Stimulated activated memory B cell treated with anti-CD40 and anti-IgM and Interleukin-4, amounts not matched to agents 10 μg/mL and 1 μg/mL and 100 μg/mL, for 72 hours (primary cell): ENCODE measurements around the gene SEMA5A.

Experiments
- ATAC-seq: fragments of 150-1000 bp; cut with Tn5 transposase; 2 replicates; pipeline ENCODE4 v1.10.0; 2021
- H3K27ac Mint-ChIP-seq: one replicate; pipeline ENCODE4 v1.8.0; 2022; ENCODE audit warnings: mild to moderate bottlenecking, mixed read lengths
- H3K27me3 Mint-ChIP-seq: one replicate; pipeline ENCODE4 v1.8.0; 2022; ENCODE audit warnings: mixed read lengths
- H3K36me3 Mint-ChIP-seq: one replicate; pipeline ENCODE4 v1.8.0; 2022; ENCODE audit warnings: mixed read lengths
- H3K4me1 Mint-ChIP-seq: one replicate; pipeline ENCODE4 v1.8.0; 2022; ENCODE audit warnings: mixed read lengths
- H3K4me3 Mint-ChIP-seq: one replicate; pipeline ENCODE4 v1.8.0; 2022; ENCODE audit warnings: mild to moderate bottlenecking, moderate library complexity, mixed read lengths
- H3K9me3 Mint-ChIP-seq: one replicate; pipeline ENCODE4 v1.8.0; 2022; ENCODE audit warnings: mixed read lengths

SEMA5A gene

DNA sequence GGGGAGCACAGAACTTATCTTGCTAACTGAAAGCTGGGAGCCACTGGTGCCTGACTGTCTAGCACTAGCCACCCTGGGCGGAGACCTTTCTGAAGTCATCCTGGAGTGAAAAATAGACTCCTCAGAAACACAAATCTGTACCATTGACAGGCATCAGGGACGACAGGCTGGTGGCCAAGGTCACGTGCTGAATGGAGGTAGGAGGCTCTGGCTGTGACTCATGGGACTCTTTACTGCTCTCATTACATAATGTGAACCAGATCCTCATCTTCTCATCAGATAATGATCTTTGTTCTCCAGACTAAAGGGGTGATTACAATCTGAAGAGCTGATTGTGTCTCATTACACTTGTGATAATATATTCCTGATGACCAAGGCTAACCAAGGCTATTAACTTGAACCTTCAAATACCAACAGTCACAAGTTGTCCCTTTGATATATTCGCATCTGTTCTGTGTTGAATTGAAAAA, 91.8 kb downstream of the SEMA5A start:
- Mint-ChIP-seq H3K9me3 (peaks cover 2% of the 10 kb centered on the region), H3K4me3 (no peak overlapping the region), H3K27me3 (no peaks in the 10 kb centered on the region), H3K36me3 (no peaks in the 10 kb centered on the region), H3K4me1 (no peaks in the 10 kb centered on the region), H3K27ac (no peak overlapping the region)
- ATAC-seq = no peak

DNA sequence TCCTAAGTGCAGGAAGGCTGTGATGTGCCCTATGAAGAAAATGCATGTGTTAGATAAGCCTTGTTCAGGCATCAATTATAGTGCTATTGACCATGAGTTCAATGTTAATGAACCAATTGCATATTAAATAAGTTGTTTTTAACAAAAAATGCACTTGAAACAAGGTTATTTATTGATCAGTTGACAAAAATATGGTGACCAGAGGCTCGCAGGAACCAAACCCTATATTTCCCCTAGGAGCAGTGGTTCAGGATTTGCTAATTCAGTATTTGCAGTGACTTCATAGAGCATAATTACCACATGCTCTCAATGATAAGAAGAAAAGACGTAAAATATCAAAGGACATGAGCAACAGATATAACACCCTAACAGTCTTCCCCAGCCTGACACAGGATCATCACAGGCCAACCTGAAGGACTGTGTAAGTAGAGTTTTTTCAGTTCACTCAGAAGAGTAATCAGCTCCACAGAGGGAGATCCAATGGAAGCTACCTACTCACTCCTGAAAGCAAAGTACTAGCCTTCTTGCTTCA, 92.3 kb downstream of the SEMA5A start:
- Mint-ChIP-seq H3K4me3 (no peak overlapping the region), H3K9me3 (peaks cover 5% of the 10 kb centered on the region), H3K27ac (no peak overlapping the region), H3K4me1 (no peaks in the 10 kb centered on the region), H3K36me3 (no peaks in the 10 kb centered on the region), H3K27me3 (no peaks in the 10 kb centered on the region)
- ATAC-seq = no peak

DNA sequence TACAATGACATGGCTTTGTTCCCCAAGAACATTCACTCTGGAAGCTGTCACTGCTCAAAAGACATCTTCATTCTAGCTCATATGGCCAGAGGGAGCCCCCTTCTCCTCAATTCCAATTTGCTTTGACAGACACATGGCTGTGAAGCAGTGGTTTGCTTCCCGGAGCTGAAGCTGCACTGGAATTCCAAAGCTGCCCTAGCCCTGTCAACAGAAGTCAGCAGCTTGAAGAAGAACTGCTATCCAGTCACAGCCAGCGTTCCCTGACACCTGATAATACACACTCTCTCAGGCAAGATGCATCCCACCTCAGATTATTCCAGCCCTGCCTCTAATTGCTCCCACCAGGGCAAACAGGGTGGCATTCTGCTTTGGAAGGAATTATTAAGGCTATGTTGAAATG, 93.7 kb downstream of the SEMA5A start:
- no peak for ATAC-seq
- no peaks in the 10 kb centered on the region for H3K36me3 Mint-ChIP-seq
- peaks cover 8% of the 10 kb centered on the region for H3K9me3 Mint-ChIP-seq
- no peaks in the 10 kb centered on the region for H3K27me3 Mint-ChIP-seq
- no peak overlapping the region for H3K27ac Mint-ChIP-seq
- no peak overlapping the region for H3K4me3 Mint-ChIP-seq
- H3K4me1 Mint-ChIP-seq = no peaks in the 10 kb centered on the region

DNA sequence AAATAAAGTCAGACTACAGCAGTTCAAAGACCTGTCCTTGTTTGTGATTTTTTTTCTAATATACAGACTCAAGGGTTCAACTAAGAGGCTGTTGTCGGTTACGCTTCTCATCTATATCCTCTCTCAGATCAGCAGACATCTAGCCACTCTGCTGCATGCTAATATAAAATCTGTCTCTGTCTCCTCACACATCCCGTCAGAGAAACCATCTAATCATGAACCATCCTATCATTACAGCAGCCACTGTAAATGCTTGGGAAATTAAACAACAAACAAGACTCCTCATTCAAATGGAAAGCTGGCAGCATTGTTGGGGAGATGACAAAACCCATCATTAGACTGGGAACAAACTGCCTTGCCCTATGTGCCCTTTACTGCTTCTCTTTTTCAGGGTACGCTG, 94.8 kb downstream of the SEMA5A start:
- no peaks in the 10 kb centered on the region for H3K27me3 Mint-ChIP-seq
- no peaks in the 10 kb centered on the region for H3K36me3 Mint-ChIP-seq
- H3K4me3 Mint-ChIP-seq = no peak overlapping the region
- H3K27ac Mint-ChIP-seq = no peak overlapping the region
- H3K4me1 Mint-ChIP-seq = no peaks in the 10 kb centered on the region
- no peak for ATAC-seq
- peaks cover 8% of the 10 kb centered on the region for H3K9me3 Mint-ChIP-seq

DNA sequence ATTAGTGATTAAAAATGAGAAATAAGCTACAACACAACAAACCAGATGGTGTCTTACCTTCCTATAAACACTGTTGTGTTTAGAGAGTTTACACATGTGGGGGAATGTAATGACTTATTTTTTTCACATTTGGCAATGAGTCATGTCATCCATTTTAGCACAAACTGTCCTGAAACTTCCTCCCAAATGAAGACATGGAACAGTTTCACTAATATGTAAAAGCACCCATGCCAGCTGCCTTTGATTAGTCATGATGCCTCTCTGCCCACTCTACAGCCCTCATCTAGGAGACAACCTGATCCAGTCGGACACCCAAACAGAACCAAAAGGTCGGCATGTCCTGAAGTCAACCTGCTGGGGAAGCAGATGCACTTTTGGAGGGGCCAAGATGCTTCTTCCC, 98.2 kb downstream of the SEMA5A start:
- H3K36me3 Mint-ChIP-seq = no peaks in the 10 kb centered on the region
- H3K27me3 Mint-ChIP-seq = no peaks in the 10 kb centered on the region
- peaks cover 8% of the 10 kb centered on the region for H3K9me3 Mint-ChIP-seq
- H3K4me3 Mint-ChIP-seq = no peak overlapping the region
- no peaks in the 10 kb centered on the region for H3K4me1 Mint-ChIP-seq
- no peak for ATAC-seq
- H3K27ac Mint-ChIP-seq = no peak overlapping the region

DNA sequence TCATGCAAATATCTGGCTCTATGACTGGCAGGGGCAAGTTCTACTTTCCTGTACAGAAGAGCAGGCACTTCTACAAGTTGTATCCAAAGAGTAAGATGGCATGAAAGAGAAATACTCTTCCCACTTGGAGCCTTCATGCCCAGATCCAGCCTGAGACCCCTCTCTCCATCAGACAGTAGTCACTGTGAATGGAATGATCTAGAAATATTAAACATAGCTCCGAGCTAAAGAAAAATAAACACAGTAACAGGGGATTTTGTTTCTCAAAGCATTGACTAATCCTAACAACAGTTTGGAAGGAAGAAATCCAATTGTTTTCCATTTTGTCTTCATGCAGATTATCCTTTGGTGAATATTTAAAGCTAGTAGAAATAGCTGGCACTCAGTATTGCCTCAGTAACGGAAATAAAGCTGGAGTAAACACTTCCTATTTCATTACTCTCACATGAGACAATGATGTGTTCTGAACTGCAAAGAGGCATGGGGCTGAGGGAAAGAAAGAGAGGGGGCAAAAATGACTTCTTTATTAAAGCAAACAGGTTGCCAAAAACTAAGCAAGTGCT, 100.0 kb downstream of the SEMA5A start:
- Mint-ChIP-seq H3K4me3 (no peak overlapping the region), H3K4me1 (no peaks in the 10 kb centered on the region), H3K9me3 (peaks cover 17% of the 10 kb centered on the region), H3K27me3 (no peaks in the 10 kb centered on the region), H3K27ac (no peak overlapping the region), H3K36me3 (no peaks in the 10 kb centered on the region)
- ATAC-seq = no peak

DNA sequence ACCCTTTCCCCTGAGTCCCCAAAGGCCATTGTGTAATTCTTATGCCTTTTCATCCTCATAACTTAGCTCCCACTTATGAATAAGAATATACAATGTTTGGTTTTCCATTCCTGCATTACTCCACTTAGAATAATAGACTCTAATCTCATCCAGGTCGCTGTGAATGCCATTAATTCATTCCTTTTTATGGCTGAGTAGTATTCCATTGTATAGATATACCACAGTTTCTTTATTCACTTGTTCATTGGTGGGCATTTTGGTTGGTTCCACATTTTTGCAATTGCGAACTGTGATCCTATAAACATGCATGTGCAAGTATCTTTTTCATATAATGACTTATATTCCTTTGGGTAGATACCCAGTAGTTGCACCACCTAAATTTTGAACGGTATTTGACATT, 101.5 kb downstream of the SEMA5A start:
- Mint-ChIP-seq H3K36me3 (no peaks in the 10 kb centered on the region), H3K27me3 (no peaks in the 10 kb centered on the region), H3K4me3 (no peak overlapping the region), H3K9me3 (peaks cover 17% of the 10 kb centered on the region), H3K4me1 (no peaks in the 10 kb centered on the region), H3K27ac (no peak overlapping the region)
- ATAC-seq = no peak

DNA sequence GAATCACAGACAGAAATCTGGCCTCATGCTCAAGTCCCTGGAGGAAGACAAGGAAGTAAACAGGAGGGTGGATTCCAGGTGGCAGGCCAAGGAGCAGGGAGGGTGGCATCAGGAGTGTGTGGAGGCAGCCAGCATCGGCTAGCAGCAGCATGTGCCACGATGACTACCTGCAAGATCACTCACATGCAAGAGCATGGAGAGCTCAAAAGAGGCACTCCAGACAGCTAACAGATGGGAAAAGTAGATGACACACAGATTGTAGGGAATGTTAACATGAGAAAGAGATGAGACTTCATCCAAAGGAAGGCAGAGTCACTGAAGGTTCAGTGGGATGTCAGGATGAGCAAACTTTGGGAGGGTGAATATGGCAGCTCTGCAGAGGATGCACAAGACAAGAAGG, 104.3 kb downstream of the SEMA5A start:
- H3K9me3 Mint-ChIP-seq = peaks cover 9% of the 10 kb centered on the region
- no peaks in the 10 kb centered on the region for H3K4me1 Mint-ChIP-seq
- no peaks in the 10 kb centered on the region for H3K36me3 Mint-ChIP-seq
- H3K4me3 Mint-ChIP-seq = no peak overlapping the region
- H3K27me3 Mint-ChIP-seq = no peaks in the 10 kb centered on the region
- H3K27ac Mint-ChIP-seq = no peak overlapping the region
- ATAC-seq = no peak

DNA sequence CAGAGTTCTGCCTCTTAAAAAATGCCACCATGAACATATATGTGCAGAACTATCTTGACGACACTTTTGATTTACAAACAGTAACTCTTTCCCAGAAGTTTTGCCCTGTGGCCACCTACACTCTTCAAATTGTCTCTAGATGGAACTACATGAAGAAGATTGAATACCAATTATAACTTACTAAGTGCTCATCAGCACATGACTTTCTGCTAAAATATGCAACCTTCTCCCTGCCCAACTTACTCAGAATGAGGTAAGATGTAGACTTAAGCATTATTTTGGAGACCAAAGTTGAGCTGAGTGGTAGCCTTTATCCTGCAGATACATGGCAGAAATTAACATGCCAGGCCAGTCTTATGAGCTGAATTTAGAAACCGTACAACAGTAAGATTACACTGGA, 105.4 kb downstream of the SEMA5A start:
- H3K36me3 Mint-ChIP-seq = no peaks in the 10 kb centered on the region
- H3K27me3 Mint-ChIP-seq = no peaks in the 10 kb centered on the region
- ATAC-seq = no peak
- no peak overlapping the region for H3K27ac Mint-ChIP-seq
- H3K4me1 Mint-ChIP-seq = no peaks in the 10 kb centered on the region
- peaks cover 9% of the 10 kb centered on the region for H3K9me3 Mint-ChIP-seq
- H3K4me3 Mint-ChIP-seq = no peak overlapping the region

DNA sequence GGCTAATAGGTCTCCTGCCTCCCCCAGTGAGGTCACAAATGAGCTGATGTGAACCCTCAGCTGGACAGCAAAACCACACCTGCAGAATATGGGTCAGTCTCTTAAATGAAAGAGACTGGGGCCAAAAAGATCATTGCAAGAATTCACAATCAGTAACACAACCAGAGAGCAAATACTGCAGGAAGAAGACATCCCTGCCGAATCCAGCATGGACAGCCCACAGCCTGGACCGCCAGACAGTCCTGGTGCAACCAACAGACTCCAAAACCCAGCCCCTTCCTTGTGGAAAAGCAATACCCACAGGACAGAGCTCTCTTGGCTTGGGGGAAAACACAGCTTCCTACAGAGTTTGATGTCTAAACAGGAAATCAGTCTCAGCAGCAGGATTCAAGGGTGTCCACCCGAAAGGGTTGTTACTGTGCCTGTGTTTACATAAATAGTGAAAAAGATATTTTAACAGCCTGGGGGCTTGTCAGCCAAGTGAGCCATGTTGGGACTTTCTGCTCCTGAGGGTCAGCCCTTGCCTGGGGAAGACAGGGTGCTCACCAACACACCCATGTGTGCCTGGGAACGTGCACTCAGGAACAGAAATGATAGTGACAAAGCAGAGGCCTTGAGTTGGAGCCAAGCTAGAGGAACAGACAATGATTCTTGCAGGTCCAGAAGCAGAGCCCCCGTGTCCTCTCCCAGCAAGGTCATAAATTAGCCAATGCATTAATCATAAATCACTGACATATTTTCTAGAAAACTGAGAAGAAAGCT, 106.2 kb downstream of the SEMA5A start:
- H3K36me3 Mint-ChIP-seq = no peaks in the 10 kb centered on the region
- H3K27ac Mint-ChIP-seq = no peak overlapping the region
- H3K27me3 Mint-ChIP-seq = no peaks in the 10 kb centered on the region
- H3K4me3 Mint-ChIP-seq = no peak overlapping the region
- ATAC-seq = no peak
- peaks cover 9% of the 10 kb centered on the region for H3K9me3 Mint-ChIP-seq
- no peaks in the 10 kb centered on the region for H3K4me1 Mint-ChIP-seq

DNA sequence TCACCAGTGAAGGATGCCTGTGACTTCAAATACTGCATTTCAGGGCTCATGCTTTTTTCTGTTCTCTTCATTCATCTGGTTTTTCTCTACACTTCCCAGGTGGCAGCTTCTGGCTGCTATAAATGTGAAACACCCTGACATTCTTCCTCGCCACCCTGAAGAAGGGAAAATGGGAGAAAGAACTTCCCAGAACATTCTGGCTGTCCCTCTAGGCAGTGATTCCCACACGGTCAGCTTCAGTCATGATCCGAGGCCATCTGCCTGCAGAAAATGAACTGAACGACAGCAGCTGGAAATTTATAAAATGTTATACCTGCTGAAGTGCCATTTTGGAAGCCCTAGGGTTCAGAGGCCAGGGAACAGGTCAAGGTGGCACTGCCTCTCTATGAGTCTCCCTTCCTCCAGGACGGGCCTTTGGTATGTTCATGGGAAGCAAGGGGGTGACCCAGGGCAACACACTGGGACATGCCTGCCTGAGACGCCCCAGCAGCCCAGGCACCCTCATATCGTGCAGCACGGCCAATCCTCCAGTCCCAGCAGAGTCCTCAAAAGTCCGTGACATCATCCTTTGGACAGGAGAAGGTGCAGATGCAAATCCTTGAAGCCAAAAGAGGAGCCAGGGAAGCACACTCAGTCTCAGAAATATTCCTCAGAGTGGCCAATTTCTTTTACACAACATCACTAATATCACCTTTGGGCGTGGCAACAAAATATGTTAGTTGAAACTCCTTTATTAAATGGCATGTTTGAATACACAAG, 107.1 kb downstream of the SEMA5A start:
- Mint-ChIP-seq H3K27ac (no peak overlapping the region), H3K27me3 (no peaks in the 10 kb centered on the region), H3K4me1 (no peaks in the 10 kb centered on the region), H3K4me3 (no peak overlapping the region), H3K36me3 (no peaks in the 10 kb centered on the region), H3K9me3 (peaks cover 9% of the 10 kb centered on the region)
- ATAC-seq = no peak

DNA sequence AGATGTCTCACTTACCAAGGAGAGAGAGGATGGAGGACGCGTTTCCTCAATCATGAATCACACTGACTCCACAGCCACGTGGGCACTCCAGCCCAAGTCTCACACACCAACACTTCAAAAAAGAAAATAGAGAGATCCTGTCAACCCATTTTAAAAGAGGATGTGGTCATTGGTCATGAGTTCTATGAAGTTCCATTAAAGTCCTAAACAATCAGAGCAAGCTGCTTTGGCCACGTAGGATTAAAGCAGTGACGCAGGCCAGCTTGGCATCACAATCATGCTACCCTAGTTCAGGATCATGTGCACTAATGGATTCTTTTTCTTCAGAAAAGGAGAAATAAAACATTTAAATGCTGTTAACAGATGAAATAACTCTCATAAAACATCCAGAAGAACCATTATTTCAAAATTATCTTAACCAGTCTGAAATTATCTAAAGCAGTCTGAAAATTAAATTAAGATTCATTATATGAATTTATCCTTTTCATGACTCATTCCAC, 108.1 kb downstream of the SEMA5A start:
- ATAC-seq = no peak
- H3K4me1 Mint-ChIP-seq = no peaks in the 10 kb centered on the region
- no peak overlapping the region for H3K27ac Mint-ChIP-seq
- no peak overlapping the region for H3K4me3 Mint-ChIP-seq
- no peaks in the 10 kb centered on the region for H3K36me3 Mint-ChIP-seq
- peaks cover 9% of the 10 kb centered on the region for H3K9me3 Mint-ChIP-seq
- H3K27me3 Mint-ChIP-seq = no peaks in the 10 kb centered on the region

DNA sequence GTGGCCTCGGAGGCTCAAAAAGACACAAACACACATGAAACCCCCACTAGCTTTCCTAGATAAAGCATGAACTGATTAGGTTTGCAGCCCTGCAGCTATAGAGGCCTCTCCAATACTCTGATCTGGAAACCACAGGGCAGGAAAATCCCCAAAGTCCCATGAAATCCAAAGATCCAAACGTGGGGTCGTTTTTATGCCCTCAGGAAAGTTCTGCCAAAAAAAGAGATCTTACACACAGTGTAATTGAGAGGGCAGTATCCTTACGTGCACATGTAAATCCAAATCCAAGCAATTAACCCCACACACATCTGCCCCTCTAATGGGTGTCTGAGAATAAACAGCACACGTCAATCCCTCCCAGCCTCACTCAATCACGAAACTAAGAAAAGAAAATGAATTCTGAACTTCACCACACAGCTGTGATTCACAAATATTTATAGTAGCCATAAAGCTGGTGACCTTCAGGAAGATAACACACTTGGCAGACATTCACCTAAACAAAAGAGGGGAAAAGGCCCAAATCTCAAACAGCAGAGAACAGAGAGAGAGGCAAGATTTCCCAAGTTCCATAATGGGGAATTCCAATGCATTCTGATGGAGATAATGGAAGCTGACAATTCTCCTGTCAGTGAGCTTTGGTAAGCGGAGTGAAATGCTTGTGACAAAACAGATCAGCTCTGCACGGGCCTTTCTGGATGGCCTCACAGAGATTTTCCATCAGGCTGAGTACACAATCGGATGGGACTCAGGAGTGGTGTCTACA, 114.2 kb downstream of the SEMA5A start:
- ATAC-seq = no peak
- H3K9me3 Mint-ChIP-seq = no peaks in the 10 kb centered on the region
- no peak overlapping the region for H3K27ac Mint-ChIP-seq
- no peak overlapping the region for H3K4me3 Mint-ChIP-seq
- no peaks in the 10 kb centered on the region for H3K4me1 Mint-ChIP-seq
- H3K36me3 Mint-ChIP-seq = no peaks in the 10 kb centered on the region
- H3K27me3 Mint-ChIP-seq = no peaks in the 10 kb centered on the region

DNA sequence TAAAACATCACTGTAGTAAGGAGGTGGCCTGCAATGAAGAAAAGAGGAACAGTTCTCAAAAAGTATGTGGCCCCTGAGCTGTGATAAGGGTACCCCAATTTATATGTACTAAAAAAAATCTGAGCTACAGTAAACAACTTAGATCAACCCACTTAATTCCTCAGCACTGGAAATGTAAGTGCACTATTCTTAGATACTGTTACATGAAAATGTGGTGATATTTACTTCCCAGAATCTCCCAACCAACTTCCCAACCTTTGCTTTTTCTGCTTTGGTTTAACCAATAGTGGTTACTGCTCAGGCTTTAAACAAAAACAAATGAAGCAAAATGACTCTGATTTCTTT, 114.8 kb downstream of the SEMA5A start:
- Mint-ChIP-seq H3K4me1 (no peaks in the 10 kb centered on the region), H3K4me3 (no peak overlapping the region), H3K27me3 (no peaks in the 10 kb centered on the region), H3K36me3 (no peaks in the 10 kb centered on the region), H3K27ac (no peak overlapping the region), H3K9me3 (no peaks in the 10 kb centered on the region)
- ATAC-seq = no peak

DNA sequence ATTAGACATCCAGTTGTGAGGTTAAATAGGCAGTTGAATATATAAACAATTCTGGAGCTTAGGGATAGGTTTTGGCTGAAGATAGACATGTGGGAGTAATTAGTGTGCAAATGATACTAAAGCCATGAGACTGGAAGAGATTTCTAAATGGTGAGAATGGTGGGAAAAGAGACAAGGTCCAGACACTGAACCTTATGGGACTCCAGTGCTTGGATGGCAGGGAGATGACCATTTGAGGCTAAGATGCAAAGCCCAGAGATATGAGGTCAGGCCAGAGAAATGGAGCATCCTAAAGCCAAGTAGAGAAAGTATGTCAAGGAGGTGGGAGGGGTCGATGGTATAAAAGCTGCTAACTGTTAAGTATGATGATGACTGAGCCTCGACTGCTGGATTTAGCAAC, 115.6 kb downstream of the SEMA5A start:
- H3K27ac Mint-ChIP-seq = no peak overlapping the region
- ATAC-seq = no peak
- H3K9me3 Mint-ChIP-seq = no peaks in the 10 kb centered on the region
- H3K4me3 Mint-ChIP-seq = no peak overlapping the region
- no peaks in the 10 kb centered on the region for H3K36me3 Mint-ChIP-seq
- no peaks in the 10 kb centered on the region for H3K4me1 Mint-ChIP-seq
- H3K27me3 Mint-ChIP-seq = no peaks in the 10 kb centered on the region
